ENCODE measurements around the gene ANP32E. TPM values are rescaled to one million over a fixed set of nuclear protein-coding genes. Genes with fewer than 3 reads are reported as not detected.

The ANP32E gene
- total and polyA plus RNA-seq, 9 of the 15 experiments (the other 6 are each of a cell fraction or from before 2014, with no cell fraction given) = 60.4 to 197 (median 104) TPM

DNA sequence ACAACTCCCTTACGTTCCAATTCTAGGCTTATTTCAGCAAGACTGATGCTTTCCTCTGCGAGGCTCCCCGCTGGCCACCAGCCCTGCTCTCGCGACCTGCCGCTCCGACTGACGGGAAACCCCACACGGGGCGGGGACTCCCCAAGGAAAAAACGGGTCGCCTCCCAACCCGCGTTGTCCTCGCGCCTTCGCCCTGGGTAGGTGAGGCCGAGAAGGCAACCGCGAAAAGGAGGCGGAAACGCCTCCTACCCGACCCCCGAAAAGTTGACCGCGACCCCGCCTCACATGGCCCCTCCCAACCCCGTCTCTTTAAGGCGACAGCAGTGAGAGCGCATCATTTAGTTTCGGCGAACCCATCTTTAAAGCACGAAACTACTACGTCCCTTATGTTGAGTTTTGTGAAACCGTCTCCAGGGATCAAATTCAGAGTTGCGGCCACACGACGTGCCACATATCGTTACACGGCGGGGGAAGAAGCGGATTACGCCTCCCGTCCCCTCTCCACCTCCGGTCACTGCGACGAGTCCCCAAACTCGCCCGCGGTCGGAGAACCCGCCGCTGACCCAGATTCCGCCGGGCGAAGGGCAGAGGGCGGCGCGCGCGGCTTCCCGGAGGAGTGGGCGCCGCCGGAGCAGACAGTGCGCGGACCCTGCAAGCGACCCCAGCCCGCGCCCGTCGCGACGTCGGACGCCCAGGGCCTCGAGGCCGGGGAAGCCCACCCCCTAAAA, 1.2 kb downstream of the ANP32E start (continued):
- TF ChIP-seq, protein P1, sequence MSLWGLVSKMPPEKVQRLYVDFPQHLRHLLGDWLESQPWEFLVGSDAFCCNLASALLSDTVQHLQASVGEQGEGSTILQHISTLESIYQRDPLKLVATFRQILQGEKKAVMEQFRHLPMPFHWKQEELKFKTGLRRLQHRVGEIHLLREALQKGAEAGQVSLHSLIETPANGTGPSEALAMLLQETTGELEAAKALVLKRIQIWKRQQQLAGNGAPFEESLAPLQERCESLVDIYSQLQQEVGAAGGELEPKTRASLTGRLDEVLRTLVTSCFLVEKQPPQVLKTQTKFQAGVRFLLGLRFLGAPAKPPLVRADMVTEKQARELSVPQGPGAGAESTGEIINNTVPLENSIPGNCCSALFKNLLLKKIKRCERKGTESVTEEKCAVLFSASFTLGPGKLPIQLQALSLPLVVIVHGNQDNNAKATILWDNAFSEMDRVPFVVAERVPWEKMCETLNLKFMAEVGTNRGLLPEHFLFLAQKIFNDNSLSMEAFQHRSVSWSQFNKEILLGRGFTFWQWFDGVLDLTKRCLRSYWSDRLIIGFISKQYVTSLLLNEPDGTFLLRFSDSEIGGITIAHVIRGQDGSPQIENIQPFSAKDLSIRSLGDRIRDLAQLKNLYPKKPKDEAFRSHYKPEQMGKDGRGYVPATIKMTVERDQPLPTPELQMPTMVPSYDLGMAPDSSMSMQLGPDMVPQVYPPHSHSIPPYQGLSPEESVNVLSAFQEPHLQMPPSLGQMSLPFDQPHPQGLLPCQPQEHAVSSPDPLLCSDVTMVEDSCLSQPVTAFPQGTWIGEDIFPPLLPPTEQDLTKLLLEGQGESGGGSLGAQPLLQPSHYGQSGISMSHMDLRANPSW (CRISPR knock-in tag; IDR thresholded peaks at IDR 0.05) = no peak
- TF ChIP-seq NFATC3 (IDR thresholded peaks at IDR 0.05) (no peak), SRSF9 (IDR thresholded peaks at IDR 0.05; ENCODE audit: borderline replicate concordance, low read depth, low read length) (no peak), SUPT5H (IDR thresholded peaks at IDR 0.05) (peak; percentile 82), YY1 (IDR thresholded peaks at IDR 0.05; ENCODE audit: borderline replicate concordance in 1 of 3, control insufficient read depth in 1 of 3, extremely low read depth in 1 of 3, insufficient read depth in 3 of 3, insufficient read length in 1 of 3, insufficient replicate concordance in 2 of 3, low read depth in 1 of 3, low read length in 2 of 3) (peak in 2 of 3 experiments; percentile 43 to 52), MAFK (IDR thresholded peaks at IDR 0.05; ENCODE audit: low read length) (no peak), HMGXB4 (CRISPR knock-in tag; IDR thresholded peaks at IDR 0.05) (no peak; the same call in 1 of the 2 replicates), HNRNPH1 (optimal IDR thresholded peaks at IDR 0.05; ENCODE audit: low read depth, low read length) (no peak), NFIC (IDR thresholded peaks at IDR 0.05) (no peak; the same call in 1 of the 2 replicates), ZFP1 (CRISPR knock-in tag; IDR thresholded peaks at IDR 0.05) (no peak), NCOA1 (IDR thresholded peaks at IDR 0.05; ENCODE audit: low read depth) (no peak), MAZ (CRISPR knock-in tag; conservative IDR thresholded peaks at IDR 0.05 in 1 of 2, IDR thresholded peaks at IDR 0.05 in 1 of 2) (peak in 1 of 2 experiments; percentile 52; a peak in 3 of 4 replicates), PCBP2 (IDR thresholded peaks at IDR 0.05; ENCODE audit: low read depth, low read length, poor library complexity, severe bottlenecking) (no peak), HCFC1 (IDR thresholded peaks at IDR 0.05; ENCODE audit: low read depth, low read length) (no peak), RBM25 (IDR thresholded peaks at IDR 0.05; ENCODE audit: low read depth, low read length, severe bottlenecking) (no peak), HDAC3 (IDR thresholded peaks at IDR 0.05; ENCODE audit: borderline replicate concordance, partially characterized antibody) (no peak), CBFA2T3 (IDR thresholded peaks at IDR 0.05) (no peak), SIN3A (IDR thresholded peaks at IDR 0.05; ENCODE audit: borderline replicate concordance in 2 of 2, control insufficient read depth in 1 of 2, low read depth in 2 of 2, low read length in 2 of 2) (peak in 1 of 2 experiments; percentile 64; a peak in 1 of 4 replicates)
- TF ChIP-seq, protein P2, sequence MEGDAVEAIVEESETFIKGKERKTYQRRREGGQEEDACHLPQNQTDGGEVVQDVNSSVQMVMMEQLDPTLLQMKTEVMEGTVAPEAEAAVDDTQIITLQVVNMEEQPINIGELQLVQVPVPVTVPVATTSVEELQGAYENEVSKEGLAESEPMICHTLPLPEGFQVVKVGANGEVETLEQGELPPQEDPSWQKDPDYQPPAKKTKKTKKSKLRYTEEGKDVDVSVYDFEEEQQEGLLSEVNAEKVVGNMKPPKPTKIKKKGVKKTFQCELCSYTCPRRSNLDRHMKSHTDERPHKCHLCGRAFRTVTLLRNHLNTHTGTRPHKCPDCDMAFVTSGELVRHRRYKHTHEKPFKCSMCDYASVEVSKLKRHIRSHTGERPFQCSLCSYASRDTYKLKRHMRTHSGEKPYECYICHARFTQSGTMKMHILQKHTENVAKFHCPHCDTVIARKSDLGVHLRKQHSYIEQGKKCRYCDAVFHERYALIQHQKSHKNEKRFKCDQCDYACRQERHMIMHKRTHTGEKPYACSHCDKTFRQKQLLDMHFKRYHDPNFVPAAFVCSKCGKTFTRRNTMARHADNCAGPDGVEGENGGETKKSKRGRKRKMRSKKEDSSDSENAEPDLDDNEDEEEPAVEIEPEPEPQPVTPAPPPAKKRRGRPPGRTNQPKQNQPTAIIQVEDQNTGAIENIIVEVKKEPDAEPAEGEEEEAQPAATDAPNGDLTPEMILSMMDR (IDR thresholded peaks at IDR 0.05 in 2 of 3, conservative IDR thresholded peaks at IDR 0.05 in 1 of 3; ENCODE audit: insufficient read depth in 2 of 3, low read depth in 1 of 3, low read length in 3 of 3) = no peak
- TF ChIP-seq, protein P3, sequence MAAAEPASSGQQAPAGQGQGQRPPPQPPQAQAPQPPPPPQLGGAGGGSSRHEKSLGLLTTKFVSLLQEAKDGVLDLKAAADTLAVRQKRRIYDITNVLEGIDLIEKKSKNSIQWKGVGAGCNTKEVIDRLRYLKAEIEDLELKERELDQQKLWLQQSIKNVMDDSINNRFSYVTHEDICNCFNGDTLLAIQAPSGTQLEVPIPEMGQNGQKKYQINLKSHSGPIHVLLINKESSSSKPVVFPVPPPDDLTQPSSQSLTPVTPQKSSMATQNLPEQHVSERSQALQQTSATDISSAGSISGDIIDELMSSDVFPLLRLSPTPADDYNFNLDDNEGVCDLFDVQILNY (CRISPR knock-in tag; IDR thresholded peaks at IDR 0.05) = no peak

All from K562 (cell line).